Activated CD4-positive, alpha-beta T cell treated with anti-CD3 and anti-CD28 coated beads for 24 hours (primary cell): ENCODE results near the gene SOWAHB.

ENCODE experiments used
- DNase-seq, 2 donors: peaks; one replicate each; pipeline ENCODE4 v3.0.0-alpha.2; 2020; ENCODE audit warnings: low read depth in 2 of 2

The SOWAHB gene, protein sequence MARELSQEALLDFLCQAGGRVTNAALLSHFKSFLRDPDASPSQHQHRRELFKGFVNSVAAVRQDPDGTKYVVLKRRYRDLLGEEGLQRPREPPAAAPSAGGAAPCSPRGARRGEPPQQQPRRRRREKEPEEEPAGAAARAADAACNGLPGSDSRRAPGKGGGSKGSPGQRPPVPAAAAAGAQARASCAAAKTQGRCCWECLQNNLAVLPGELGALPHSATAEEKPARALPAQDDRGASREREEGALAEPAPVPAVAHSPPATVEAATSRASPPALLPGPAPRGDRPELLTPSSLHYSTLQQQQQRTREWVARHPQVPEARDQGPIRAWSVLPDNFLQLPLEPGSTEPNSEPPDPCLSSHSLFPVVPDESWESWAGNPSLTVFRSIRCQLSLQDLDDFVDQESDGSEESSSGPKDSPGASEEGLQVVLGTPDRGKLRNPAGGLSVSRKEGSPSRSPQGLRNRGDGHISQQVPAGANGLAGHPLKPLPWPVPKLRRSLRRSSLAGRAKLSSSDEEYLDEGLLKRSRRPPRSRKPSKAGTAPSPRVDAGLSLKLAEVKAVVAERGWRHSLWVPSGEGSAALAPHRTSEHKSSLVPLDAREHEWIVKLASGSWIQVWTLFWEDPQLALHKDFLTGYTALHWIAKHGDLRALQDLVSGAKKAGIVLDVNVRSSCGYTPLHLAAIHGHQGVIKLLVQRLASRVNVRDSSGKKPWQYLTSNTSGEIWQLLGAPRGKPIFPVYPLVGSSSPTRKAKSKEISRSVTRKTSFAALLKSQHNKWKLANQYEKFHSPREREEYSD

DNA sequence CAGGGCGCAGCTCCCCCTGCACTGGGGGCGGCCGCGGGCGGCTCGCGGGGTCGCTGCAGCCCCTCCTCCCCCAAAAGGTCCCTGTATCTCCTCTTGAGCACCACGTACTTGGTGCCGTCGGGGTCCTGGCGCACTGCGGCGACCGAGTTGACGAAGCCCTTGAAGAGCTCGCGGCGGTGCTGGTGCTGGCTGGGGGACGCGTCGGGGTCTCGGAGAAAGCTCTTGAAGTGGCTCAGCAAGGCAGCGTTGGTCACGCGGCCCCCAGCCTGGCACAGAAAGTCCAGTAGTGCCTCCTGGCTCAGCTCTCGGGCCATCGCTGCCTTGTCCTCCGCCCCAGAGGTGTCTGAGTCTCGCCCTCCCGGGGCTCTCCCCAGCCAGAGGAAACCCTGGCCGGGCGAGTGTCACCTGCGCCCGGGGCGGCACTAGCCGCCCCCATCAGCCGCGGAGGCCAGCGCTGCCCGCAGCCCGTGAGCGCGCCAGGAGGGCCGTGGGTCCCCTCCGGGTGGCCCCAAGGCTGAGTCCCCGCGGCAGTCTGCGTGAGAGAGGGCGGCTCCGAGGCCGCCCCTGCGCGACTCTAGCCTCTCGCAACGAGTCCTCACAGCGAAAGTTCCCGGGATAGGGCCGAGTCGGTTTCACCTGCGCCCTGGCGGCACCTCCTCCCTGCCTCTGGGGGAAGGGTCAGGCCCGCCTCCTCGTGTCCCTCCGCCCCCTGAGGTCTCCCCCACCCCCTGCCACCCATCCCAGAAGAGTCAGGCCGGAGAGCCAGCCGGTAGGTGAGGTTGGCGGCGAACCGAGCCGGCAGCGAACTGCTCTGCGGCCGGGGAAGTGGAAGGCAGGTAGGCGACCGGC lies at the start of gene SOWAHB:
Gene SOWAHB (minus strand): TSS at position 609 of the 849 bp plus-strand sequence. CDS start 295 bp downstream, at position 314.
- peak in 1 of 2 donors; percentile 13 for DNase-seq

- no peak for DNase-seq
Measured at GRCh38 chr4:76947369-76947768, 49.4 kb upstream of the SOWAHB start.

DNA sequence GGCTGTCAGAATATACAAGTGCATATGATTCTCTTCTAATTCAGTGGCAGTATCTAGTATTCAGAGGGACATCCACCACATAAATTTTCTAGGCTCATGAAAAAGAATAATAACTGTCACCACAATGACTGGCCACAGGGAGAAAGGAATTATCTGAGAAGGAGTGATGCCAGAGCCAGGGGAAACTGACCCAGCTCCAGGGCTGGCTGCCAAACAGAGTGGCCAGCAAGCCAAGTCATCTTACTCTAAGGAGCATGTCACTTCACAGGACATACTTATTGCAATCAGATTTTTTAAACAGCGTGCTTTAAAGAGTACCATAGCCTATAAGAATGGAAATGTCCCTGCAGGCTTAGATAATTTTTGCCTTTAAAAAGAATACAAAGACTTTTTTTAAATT lies 45.8 kb upstream of the SOWAHB start:
- no peak for DNase-seq

GRCh38 chr4:76943129-76943620 lies 45.2 kb upstream of the SOWAHB start:
- DNase-seq: no peak

GRCh38 chr4:76939184-76939583 lies 41.2 kb upstream of the SOWAHB start:
- no peak for DNase-seq

DNA sequence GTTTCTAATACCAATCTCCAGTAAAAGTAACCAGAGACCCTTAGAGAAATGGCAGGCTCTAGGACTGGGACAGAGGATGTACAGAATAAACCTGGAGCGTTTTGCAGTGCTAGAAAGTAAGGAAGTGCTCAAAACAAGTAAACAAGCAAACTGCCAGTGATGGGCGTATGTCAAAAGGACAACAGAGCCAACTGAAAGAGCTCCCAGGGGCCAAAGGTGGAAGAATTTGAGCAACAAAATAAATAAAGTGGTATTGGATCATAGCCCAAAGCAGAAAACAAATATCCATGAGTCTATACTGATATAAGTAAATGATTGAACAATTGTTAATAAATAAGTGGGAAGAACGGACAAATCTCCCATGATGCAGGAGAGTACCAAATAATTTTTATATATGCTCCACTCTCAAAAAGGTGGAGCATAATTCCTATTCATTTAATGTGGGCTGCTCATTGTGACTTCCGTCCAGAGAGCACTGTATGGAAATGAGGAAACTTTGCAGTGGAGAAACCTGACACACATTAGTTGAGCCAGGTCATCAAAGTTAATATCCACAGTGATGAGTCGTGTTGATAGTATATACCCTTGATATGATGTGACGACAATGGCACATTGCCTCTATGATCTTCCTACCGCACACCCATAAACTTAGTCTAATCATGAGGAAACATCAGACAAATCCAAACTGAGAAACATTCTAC lies 33.8 kb upstream of the SOWAHB start:
- no peak for DNase-seq

- DNase-seq: no peak
Measured at GRCh38 chr4:76931087-76931486, 33.1 kb upstream of the SOWAHB start.

GRCh38 chr4:76930685-76931084 lies 32.7 kb upstream of the SOWAHB start:
- DNase-seq: no peak

- DNase-seq: no peak
Measured at GRCh38 chr4:76926841-76927240, 28.9 kb upstream of the SOWAHB start.

GRCh38 chr4:76923619-76924357 lies 25.8 kb upstream of the SOWAHB start:
- no peak for DNase-seq

GRCh38 chr4:76920715-76921114 lies 22.8 kb upstream of the SOWAHB start:
- no peak for DNase-seq

DNA sequence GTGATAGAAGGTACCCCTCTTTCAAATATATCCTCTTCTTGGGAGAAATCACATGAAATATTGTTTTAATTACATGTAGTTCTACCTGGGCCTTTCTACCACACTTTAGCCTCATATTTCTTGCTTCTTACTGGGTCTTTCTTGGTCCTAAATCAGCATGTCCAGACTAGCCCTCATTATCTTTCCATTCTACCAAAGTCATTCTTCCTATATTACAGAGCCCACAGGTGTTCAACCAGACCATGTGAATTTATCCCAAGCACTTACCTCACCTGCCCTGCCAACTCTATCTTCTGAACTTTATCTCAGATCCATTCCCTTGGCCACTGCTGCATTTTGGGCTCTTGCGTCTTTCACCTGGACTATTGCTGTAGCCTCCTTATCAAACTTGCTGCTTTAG lies 11.8 kb upstream of the SOWAHB start:
- no peak for DNase-seq

DNA sequence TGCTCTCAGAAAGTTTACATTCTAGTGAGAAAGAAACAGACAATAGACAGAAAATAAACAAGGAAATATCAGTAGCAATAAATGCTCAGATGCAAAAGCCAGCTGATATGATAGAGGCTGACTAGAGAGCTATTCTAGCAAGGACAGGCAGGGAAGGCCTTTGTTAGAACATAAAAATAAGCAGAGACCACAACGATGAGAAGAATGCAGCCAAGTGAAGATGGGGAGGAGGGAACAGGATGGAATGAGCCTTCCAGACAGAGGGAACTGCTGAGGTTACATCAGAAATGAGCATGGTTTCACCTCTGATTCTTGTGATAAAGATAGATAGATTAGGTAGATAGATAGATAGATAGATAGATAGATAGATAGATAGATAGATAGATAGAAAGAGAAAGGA lies 7.6 kb upstream of the SOWAHB start:
- DNase-seq: no peak

GRCh38 chr4:76904646-76905190 lies 6.8 kb upstream of the SOWAHB start:
- DNase-seq: no peak

- no peak for DNase-seq
Measured at GRCh38 chr4:76902233-76902890, 4.4 kb upstream of the SOWAHB start.

GRCh38 chr4:76898949-76899645 lies 1.2 kb upstream of the SOWAHB start:
- DNase-seq: no peak

- no peak for DNase-seq
Measured at GRCh38 chr4:76898385-76898692, 395 bp upstream of the SOWAHB start.

GRCh38 chr4:76896614-76897535 lies 1.1 kb downstream of the SOWAHB start:
- peak in 1 of 2 donors; percentile 1 for DNase-seq
